GM21723 (cell line): ENCODE results near the gene PDXP.
"Not testable (repeated sequence)": the region's sequence is repeated elsewhere in the genome, so short reads cannot be mapped to it uniquely, and the experiment has no call there.

Experiments
- ATAC-seq: cut with Tn5 transposase; IDR thresholded peaks from one replicate; pipeline ENCODE4 v1.9.1; 2021; ENCODE audit warnings: mild to moderate bottlenecking, moderate library complexity; ENCODE audit not compliant: unreplicated experiment

PDXP gene

GRCh38 chr22:37643225-37643847 lies 15.2 kb upstream of the PDXP start:
- ATAC-seq = no peak

- ATAC-seq = no peak
Observed at GRCh38 chr22:37647317-37647716, 11.2 kb upstream of the PDXP start.

GRCh38 chr22:37647928-37648327 lies 10.6 kb upstream of the PDXP start:
- no peak for ATAC-seq

GRCh38 chr22:37650463-37651136 lies 7.9 kb upstream of the PDXP start:
- no peak for ATAC-seq

- no peak for ATAC-seq
Observed at GRCh38 chr22:37654563-37655251, 3.8 kb upstream of the PDXP start.

GRCh38 chr22:37655252-37655563 lies 3.3 kb upstream of the PDXP start:
- no peak for ATAC-seq

- not testable (repeated sequence) for ATAC-seq
Observed at GRCh38 chr22:37656583-37656982, 1.9 kb upstream of the PDXP start.

GRCh38 chr22:37657590-37658132 lies 862 bp upstream of the PDXP start:
- no peak for ATAC-seq

GRCh38 chr22:37659066-37659896 lies 758 bp downstream of the PDXP start:
- ATAC-seq = peak; percentile 6

- ATAC-seq = no peak
Observed at GRCh38 chr22:37659897-37660708, 1.6 kb downstream of the PDXP start.

GRCh38 chr22:37660709-37661045 lies 2.2 kb downstream of the PDXP start:
- no peak for ATAC-seq

GRCh38 chr22:37661160-37661924 lies 2.8 kb downstream of the PDXP start:
- ATAC-seq = no peak

- ATAC-seq = no peak
Observed at GRCh38 chr22:37662039-37662438, 3.5 kb downstream of the PDXP start.

- ATAC-seq = no peak
Observed at GRCh38 chr22:37663521-37664140, 5.1 kb downstream of the PDXP start.

GRCh38 chr22:37664249-37665101 lies 6.0 kb downstream of the PDXP start:
- no peak for ATAC-seq

GRCh38 chr22:37665487-37665886 lies 7.0 kb downstream of the PDXP start:
- no peak for ATAC-seq

- ATAC-seq = no peak
Observed at GRCh38 chr22:37669586-37669985, 11.1 kb downstream of the PDXP start.

GRCh38 chr22:37672206-37672919 lies 13.8 kb downstream of the PDXP start:
- ATAC-seq = no peak
